NCI-H146 treated with DMSO at 0.1 percent for 48 hours (cell line): ENCODE data around the gene ACTL6B.

ENCODE experiments used
- DNase-seq: peaks from one replicate; lab custom pipeline; 2025; ENCODE audit not compliant: unreplicated experiment; lab: John Stamatoyannopoulos, UW

Gene ACTL6B

GRCh38 chr7:100627238-100627549 is 29.1 kb downstream of the ACTL6B start:
- no peak for DNase-seq

GRCh38 chr7:100626530-100627237 is 29.6 kb downstream of the ACTL6B start:
- DNase-seq = peak; percentile 66

GRCh38 chr7:100626055-100626454 is 30.2 kb downstream of the ACTL6B start:
- DNase-seq = no peak

DNA sequence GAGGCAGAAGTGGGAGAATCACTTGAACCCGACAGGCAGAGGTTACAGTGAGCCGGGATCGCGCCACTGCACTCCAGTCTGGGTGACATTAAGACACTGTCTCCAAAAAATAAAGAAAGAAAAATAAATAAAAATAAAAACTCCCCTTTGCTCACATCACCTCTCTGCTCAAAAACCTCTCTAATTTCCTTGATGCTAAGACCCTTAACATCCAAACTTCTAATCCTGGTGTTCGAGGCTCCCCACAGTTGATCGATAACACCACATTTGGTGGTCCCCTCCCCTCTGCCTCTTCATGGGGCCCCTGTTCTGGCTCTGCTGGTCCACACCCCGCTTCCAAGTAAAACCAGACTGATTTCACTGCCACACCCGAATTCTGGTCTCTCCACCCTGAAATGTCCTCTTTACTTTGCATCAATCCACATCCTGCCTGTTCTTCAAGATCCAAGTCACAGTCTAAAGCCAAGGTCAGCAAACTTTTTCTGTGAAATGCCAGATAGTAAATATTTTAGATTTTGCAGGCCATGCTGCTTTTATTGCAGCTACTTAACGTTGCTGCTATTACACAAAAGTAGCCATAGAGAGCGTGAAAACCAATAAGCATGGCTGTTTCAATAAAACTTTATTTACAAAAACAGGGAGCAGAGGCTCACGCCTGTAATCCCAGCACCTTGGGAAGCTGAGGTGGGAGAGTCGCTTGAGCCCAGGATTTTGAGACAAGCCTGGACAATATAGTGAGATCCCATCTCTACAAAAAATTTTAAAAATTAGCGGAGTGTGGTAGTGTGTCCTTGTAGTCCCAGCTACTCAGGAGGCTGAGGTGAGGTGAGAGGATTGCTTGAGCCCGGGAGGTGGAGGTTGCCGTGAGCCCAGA is 32.1 kb downstream of the ACTL6B start:
- no peak for DNase-seq

DNA sequence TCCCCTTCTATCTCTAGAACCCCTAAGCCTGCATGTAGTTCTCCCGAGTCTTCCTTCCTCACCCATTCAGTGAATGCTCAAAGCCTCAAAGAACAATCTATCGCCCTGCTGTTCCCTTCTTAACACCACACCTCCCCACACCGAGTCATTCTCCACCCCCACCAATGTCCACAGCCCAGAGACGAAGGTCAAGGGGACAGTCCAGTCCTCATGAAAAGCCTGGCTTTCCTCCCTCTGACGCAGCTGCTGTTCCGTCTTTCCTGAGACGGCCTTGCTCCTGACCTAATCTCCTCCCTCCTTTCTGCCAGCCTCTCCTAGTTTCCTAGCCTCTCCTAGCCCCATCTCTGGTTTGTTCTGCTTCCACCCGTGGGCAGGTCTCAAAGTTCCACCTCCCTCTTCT is 34.7 kb downstream of the ACTL6B start:
- DNase-seq = no peak

- no peak for DNase-seq
Measured at GRCh38 chr7:100620804-100621203, 35.4 kb downstream of the ACTL6B start.

- DNase-seq = no peak
Measured at GRCh38 chr7:100620239-100620638, 36.0 kb downstream of the ACTL6B start.

DNA sequence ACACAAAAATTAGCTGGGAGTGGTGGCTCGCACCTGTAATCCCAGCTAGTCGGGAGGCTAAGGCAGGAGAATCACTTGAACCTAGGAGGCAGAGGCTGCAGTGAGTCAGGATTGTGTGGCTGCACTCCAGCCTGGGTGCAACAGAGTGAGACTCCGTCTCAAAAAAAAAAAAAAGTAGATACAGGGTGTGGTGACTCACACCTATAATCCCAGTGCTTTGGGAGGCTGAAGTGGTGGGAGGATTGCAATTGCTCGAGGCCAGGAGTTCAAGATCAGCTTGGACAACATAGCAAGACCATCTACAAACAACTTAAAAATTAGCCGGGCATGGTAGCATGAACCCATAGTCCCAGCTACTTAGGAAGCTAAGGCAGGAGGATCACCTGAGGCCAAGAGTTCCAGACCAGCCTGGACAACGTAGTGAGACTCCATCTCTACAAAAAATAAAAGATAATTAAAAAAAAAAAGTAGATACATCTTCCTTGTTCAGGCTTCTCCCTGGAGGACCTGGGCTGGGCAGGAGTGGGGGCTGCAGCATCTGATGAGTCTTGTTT is 41.9 kb downstream of the ACTL6B start:
- DNase-seq = no peak

DNA sequence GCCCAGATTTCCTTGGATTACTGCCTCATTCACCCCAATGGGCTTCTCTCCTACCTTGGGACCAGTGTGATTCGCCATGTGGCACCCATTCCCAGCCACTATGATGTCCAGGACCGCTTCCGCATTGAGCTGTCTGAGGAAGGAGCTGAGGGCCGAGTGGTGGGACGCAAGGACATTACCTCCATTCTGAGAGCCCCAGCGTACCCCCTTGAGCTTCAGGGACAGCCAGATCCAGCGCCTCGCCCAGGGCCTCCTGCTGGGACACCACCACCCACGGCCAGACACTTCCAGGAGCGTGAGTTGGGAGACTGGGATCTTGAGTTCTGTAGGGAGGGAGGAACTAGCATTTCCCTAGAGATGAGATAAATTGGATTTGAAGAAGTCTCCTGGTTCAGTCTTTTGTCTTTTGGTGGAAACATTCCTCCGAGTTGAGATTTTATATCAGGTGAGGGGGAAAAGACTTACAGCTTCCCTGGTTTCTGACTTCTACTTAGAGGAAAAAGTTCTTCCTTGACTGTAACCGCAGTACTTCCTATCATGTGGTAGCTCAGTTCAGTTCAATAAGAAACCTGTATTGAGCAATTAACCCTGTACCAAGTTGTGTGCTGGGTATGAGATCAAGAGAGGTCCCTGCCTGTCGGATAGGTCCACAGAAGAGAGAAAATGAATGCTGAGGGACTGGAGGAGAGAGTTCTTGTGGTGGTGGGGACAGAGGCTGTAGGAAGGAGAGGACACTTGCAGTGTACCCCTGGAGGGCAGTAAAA is 42.7 kb downstream of the ACTL6B start:
- no peak for DNase-seq

- no peak for DNase-seq
Measured at GRCh38 chr7:100612730-100613390, 43.4 kb downstream of the ACTL6B start.

DNA sequence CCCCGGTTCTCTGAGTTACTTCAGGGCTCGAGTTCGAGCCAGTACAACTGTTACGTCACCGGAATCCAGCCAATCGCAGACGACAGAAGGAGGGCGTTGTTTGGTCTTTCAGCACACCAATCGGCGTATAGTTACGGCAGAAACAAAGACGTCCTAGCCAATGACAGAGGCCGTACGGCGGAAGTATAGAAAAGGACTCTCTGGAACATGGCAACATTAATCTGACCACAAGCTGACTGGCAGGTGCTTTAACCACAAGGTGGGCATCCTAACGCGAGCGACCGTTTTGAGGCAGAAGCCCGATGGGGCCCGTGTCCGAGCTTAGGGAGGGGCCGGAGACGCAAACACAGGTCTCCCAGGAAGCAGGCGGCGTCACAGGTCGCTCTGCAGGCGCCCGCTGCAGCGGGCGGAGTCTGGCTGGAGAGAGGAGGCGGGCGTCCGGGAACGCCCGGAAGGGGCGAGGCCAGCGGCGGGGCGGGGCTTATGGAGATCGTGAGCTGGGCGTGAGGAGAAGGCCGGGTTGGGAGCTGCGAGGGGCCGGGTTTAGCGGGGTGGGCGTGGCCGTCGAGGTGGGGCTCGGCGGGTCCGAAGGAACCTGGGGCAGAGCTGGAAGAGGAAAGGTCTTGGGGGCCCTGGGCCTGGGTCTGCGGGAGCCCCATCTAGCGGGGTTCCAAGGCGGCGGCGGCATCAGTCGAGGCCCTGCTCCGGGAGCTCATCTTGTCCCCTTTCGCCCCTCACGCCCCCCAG is 44.1 kb downstream of the ACTL6B start, which contains the start of gene MOSPD3:
Gene MOSPD3, plus strand, starts transcription at position 558 of the 747 bp plus-strand sequence. CDS start 252 bp downstream, outside the sequence.
- DNase-seq = peak; percentile 98

DNA sequence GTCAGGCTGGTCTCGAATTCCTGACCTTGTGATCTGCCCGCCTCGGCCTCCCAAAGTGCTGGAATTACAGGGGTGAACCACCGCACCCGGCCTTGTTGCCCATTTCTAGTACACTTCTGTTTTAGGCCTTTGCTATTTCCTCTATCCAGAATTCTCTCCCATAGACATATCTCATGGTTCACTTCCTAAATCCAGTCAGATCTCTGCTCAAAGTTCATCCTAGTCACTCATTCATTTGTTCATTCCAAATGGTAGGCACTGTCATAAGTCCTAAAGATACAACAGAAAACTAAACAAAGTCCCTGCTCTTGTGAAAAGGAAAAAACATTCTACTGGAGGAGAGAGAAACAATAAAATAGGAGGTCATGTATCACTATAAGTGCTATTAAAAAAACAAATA is 46.3 kb downstream of the ACTL6B start:
- no peak for DNase-seq

GRCh38 chr7:100607111-100607510 is 49.1 kb downstream of the ACTL6B start:
- no peak for DNase-seq

- no peak for DNase-seq
Measured at GRCh38 chr7:100606313-100606712, 49.9 kb downstream of the ACTL6B start.

DNA sequence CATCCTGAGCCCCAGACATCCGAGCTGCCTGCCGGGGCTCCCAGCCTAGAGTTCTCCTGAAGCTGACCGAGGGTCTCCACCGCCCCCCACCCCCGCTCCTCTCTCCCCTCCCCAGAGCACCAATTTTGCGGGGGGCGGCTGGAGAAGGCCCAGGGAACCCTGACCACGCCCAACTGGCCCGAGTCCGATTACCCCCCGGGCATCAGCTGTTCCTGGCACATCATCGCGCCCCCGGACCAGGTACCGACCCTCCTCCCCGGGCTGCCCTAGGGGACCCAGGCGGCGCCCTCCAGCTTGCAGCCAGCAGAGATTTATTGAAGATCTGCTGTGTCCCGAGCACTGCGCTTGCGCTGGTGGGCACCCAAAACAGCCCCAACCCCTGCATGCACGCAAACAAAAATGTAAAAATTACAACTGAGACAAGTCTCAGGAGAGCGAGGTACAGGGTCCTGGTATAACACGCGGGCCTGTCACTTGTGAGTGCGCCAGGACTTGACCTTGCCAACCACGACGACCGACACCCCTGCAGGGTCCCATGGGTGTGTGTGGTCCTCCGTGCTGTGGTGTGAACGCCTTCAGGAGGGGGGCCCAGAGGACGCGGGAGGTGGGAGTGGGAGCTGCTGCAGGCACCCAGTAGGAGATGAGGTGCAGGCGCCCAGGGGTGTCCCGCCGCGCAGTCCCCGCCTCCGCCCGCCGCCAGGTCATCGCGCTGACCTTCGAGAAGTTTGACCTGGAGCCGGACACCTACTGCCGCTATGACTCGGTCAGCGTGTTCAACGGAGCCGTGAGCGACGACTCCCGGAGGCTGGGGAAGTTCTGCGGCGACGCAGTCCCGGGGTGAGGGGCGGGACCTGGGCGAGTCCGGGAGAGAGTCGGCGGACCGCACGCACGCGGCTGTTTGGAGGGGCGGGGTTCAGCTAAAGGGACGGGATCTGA is 51.0 kb downstream of the ACTL6B start:
- DNase-seq = no peak

GRCh38 chr7:100604028-100604975 is 51.9 kb downstream of the ACTL6B start:
- peak; percentile 43 for DNase-seq

DNA sequence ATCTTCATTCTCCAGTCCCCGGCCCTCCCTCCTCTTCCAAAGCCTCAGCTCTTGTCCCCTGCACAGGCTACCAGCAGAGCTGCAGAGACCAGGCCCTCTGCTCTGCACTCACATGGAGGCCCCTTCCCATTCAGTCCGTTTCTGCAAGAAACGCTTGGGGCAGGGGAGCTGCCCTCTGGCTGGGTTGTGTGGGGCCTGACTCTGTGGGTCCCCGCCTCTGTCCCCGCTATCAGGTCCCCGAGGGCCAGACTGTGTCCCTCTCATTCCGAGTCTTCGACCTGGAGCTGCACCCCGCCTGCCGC is 52.6 kb downstream of the ACTL6B start:
- no peak for DNase-seq
